SU-DHL-6 (cell line): ENCODE measurements around the gene ZNF286A.
A peak's percentile ranks its signal among the peaks of the same experiment; 100 is the strongest.
"Not testable (repeated sequence)": the region's sequence is repeated elsewhere in the genome, so short reads cannot be mapped to it uniquely, and the experiment has no call there.

Source experiments
- H2AFZ ChIP-seq: fragments of 200-600 bp; sonication (generic); 2 replicates; pipeline ENCODE4 v1.6.1; 2014; ENCODE audit warnings: low read depth, mild to moderate bottlenecking, moderate library complexity, mixed read lengths, antibody characterized with exemption, low read length; ENCODE audit not compliant: severe bottlenecking
- H3F3A ChIP-seq: fragments of 200-600 bp; shearing (Covaris generic); 2 replicates; pipeline ENCODE4 v1.6.0; 2016; ENCODE audit warnings: antibody characterized with exemption, mild to moderate bottlenecking; ENCODE audit not compliant: insufficient read depth
- H3K27ac ChIP-seq: fragments of 200-600 bp; sonication (generic); 2 replicates; pipeline ENCODE4 v1.5.1; 2016; ENCODE audit warnings: low read depth, mild to moderate bottlenecking, low read length, moderate library complexity, mixed read lengths
- H3K27me3 ChIP-seq: fragments of 200-600 bp; sonication (generic), shearing (Covaris generic); 2 replicates; pipeline ENCODE4 v1.6.0; 2014; ENCODE audit warnings: mild to moderate bottlenecking, low read length
- H3K36me3 ChIP-seq: fragments of 200-600 bp; sonication (generic); 2 replicates; pipeline ENCODE4 v1.6.1; 2014; ENCODE audit warnings: mild to moderate bottlenecking, low read length, mixed read lengths
- H3K4me2 ChIP-seq: fragments of 300-600, 200-600 bp; shearing (Covaris generic), sonication (generic); 2 replicates; pipeline ENCODE4 v1.6.0; 2014; ENCODE audit warnings: low read length, low read depth, mild to moderate bottlenecking; ENCODE audit not compliant: poor library complexity, severe bottlenecking
- H3K4me3 ChIP-seq: fragments of 200-600 bp; sonication (generic); 2 replicates; pipeline ENCODE4 v1.5.1; 2014; ENCODE audit warnings: antibody characterized with exemption, low read length, mild to moderate bottlenecking, mixed read lengths; ENCODE audit not compliant: insufficient read depth, poor library complexity, severe bottlenecking
- H3K79me2 ChIP-seq: fragments of 200-600 bp; sonication (generic); 2 replicates; pipeline ENCODE4 v1.6.1; 2014; ENCODE audit warnings: mild to moderate bottlenecking, low read length, moderate library complexity; ENCODE audit not compliant: insufficient read depth
- H3K9ac ChIP-seq: fragments of 200-600 bp; sonication (generic); 2 replicates; pipeline ENCODE4 v1.7.0; 2014; ENCODE audit warnings: mild to moderate bottlenecking, low read length
- H3K9me2 ChIP-seq: fragments of 200-600 bp; sonication (generic); replicated peaks from 2 replicates; pipeline ENCODE4 v1.6.1; 2014; ENCODE audit warnings: low read length; ENCODE audit not compliant: insufficient read depth
- H3K9me3 ChIP-seq: fragments of 200-600 bp; sonication (generic); 2 replicates; pipeline ENCODE4 v1.6.1; 2014; ENCODE audit warnings: low read length, mixed read lengths; ENCODE audit not compliant: insufficient read depth
- H4K20me1 ChIP-seq: fragments of 200-600 bp; sonication (generic); 2 replicates; pipeline ENCODE4 v1.6.1; 2014; ENCODE audit warnings: low read depth, mild to moderate bottlenecking, antibody characterized with exemption, low read length, moderate library complexity, mixed read lengths
- EZH2phosphoT487 ChIP-seq: fragments of 200-600 bp; sonication (generic), shearing (Covaris generic); conservative IDR thresholded peaks from 2 replicates; pipeline ENCODE4 v1.6.1; 2018; ENCODE audit warnings: mild to moderate bottlenecking, antibody characterized with exemption, low read length, moderate library complexity, mixed read lengths
- TF ChIP-seq, protein P1 (sequence below): fragments of 200-600 bp; sonication (generic); IDR thresholded peaks from one replicate; pipeline ENCODE4 v1.5.1; 2017; ENCODE audit warnings: antibody characterized with exemption, mild to moderate bottlenecking, low read length, moderate library complexity; ENCODE audit not compliant: insufficient read depth, poor library complexity, severe bottlenecking

Gene ZNF286A

DNA sequence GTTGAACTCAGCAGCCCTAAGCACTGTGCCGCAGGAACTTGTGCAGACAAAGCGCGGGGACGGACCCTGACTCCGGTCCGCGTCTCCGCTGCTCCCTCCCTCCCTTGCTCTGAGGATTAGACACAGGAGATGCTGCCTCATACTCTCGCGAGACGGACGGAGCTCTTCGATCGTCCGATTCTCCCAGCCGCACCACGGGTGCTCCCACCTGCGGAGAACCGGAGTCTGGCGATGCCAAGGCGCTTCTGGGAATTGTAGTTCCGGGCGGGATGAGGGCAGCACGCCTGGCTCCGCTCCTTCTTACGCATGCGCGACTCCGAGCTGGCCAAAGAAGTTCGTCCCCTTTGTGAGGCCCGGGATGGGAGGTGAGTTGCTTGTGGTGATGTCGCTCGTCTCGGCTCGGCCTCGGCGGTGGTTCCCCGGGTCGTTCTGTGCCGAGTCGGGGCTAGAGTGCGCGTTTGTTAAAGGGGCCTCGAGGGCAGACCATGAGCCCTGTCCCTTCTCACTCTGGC, at the start of gene ZNF286A:
TSS of gene ZNF286A (plus strand) at position 340 of the 512 bp plus-strand sequence. CDS start 578 bp downstream, outside the sequence.
- H3K27ac ChIP-seq: peak within 1 kb of the TSS; percentile 49; the same call in 1 of the 2 replicates
- peak within 1 kb of the TSS; percentile 77 for H2AFZ ChIP-seq
- not testable (repeated sequence) for H3K9me2 ChIP-seq, H3K36me3 ChIP-seq, H3F3A ChIP-seq, H3K9me3 ChIP-seq, H4K20me1 ChIP-seq, H3K27me3 ChIP-seq, H3K79me2 ChIP-seq
- H3K9ac ChIP-seq: peak within 1 kb of the TSS; percentile 66
- H3K4me3 ChIP-seq: peak within 1 kb of the TSS; percentile 58
- peak within 1 kb of the TSS; percentile 64 for H3K4me2 ChIP-seq

DNA sequence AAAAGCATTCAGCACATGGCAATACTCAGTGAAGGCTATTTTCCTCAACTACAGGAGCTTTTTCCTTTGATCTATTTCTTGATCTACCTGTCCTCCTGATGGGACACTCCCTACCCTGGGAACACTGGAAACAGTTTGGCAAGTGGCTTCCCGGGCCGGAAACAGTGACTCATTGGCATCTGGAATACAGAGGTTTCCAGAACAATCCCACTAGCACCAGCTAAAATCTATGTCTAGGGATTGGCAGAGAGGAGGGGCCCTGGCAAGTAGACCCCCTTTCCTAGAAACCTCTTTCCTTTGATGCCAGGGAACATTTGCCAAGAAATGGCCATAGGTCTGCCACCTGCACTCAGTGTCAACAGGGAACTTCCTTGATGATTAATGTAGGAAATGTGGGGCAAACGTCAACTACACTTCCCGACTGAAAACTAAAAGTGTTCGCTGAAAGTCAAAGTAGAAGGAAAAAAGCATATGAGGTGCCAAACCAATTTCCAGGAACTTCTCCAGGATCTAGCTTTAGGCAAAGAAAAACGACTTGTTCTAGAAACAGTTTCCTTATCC, 49.6 kb upstream of the ZNF286A start:
- TF ChIP-seq, protein P1, sequence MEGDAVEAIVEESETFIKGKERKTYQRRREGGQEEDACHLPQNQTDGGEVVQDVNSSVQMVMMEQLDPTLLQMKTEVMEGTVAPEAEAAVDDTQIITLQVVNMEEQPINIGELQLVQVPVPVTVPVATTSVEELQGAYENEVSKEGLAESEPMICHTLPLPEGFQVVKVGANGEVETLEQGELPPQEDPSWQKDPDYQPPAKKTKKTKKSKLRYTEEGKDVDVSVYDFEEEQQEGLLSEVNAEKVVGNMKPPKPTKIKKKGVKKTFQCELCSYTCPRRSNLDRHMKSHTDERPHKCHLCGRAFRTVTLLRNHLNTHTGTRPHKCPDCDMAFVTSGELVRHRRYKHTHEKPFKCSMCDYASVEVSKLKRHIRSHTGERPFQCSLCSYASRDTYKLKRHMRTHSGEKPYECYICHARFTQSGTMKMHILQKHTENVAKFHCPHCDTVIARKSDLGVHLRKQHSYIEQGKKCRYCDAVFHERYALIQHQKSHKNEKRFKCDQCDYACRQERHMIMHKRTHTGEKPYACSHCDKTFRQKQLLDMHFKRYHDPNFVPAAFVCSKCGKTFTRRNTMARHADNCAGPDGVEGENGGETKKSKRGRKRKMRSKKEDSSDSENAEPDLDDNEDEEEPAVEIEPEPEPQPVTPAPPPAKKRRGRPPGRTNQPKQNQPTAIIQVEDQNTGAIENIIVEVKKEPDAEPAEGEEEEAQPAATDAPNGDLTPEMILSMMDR: no peak
- no peak for TF ChIP-seq EZH2phosphoT487
- no peak overlapping the region for H3K4me2 ChIP-seq
- no peak overlapping the region for H2AFZ ChIP-seq
- no peaks in the 10 kb centered on the region for H4K20me1 ChIP-seq
- no peak overlapping the region for H3K9ac ChIP-seq
- H3K79me2 ChIP-seq: no peaks in the 10 kb centered on the region
- H3F3A ChIP-seq: no peaks in the 10 kb centered on the region
- no peaks in the 10 kb centered on the region for H3K27me3 ChIP-seq
- no peak overlapping the region for H3K4me3 ChIP-seq
- no peak overlapping the region for H3K27ac ChIP-seq
- H3K9me2 ChIP-seq: no peaks in the 10 kb centered on the region
- H3K9me3 ChIP-seq: no peaks in the 10 kb centered on the region
- H3K36me3 ChIP-seq: no peaks in the 10 kb centered on the region

DNA sequence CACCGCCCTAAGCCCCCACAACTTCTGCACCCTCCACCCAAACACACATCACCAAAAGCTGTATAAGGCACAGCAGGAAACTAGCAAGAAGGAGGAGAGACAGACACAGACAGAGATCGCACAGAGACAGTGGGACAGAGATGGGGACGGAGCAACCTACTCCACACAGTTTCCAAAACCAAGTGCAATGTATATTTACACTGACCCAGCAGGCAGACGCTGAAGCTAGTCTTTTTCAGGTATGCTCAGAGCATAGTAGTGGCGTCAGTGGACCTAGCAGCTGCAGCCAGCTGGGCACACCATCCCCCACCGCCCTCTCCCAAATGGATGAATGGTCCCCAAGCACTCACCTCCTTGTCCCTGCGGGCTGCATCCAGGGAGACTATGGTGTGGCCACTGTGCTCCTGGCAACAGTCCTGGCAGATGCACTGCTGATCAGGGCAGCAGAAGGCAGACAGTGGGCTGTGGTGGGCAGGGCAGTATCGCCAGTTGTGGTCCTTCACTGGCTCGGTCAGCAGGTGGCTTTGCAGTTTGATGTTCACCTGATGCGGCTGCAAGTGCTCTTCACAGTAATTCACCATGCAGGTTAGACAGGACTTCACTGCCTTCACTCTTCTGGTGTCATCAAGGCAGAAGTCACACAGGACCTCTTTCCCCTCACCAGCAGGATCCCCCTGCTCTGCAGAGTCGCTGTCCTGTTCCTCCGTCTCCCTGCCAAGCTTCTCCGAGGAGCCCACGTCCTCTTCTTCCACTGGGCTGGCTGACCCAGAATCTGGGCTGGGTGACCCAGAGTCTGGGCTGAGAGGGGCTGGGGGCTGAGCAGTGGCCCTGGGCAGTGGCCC, 48.6 kb upstream of the ZNF286A start:
- H3K9ac ChIP-seq: no peak overlapping the region
- no peak overlapping the region for H3K4me2 ChIP-seq

More for the DNA sequence above, 48.6 kb upstream of the ZNF286A start:
- Histone ChIP-seq H4K20me1 (no peaks in the 10 kb centered on the region), H3K36me3 (no peaks in the 10 kb centered on the region), H3F3A (no peaks in the 10 kb centered on the region), H3K9me2 (no peaks in the 10 kb centered on the region), H2AFZ (no peak overlapping the region), H3K27me3 (no peaks in the 10 kb centered on the region), H3K9me3 (no peaks in the 10 kb centered on the region), H3K79me2 (no peaks in the 10 kb centered on the region), H3K4me3 (no peak overlapping the region), H3K27ac (no peak overlapping the region)
- TF ChIP-seq, protein P1: no peak
- no peak for TF ChIP-seq EZH2phosphoT487
